Prostate gland (tissue), 2 donors: ENCODE data around the gene CD300E. TPM values are rescaled to one million over a fixed set of nuclear protein-coding genes. Genes with fewer than 3 reads are reported as not detected.
"Not testable (repeated sequence)": the region's sequence is repeated elsewhere in the genome, so short reads cannot be mapped to it uniquely, and the experiment has no call there.

Source experiments
- DNase-seq: peaks from one replicate; pipeline ENCODE4 v3.0.0-alpha.2; 2019; ENCODE audit warnings: low spot score
- H3K27ac ChIP-seq, 2 donors: fragments of 200-600 bp; sonication (generic); 2 replicates each; pipeline ENCODE4 v1.5.1; 2017 to 2019
- H3K27me3 ChIP-seq: fragments of 200-600 bp; sonication (generic); replicated peaks from 2 replicates; pipeline ENCODE4 v1.5.1; 2019; ENCODE audit not compliant: insufficient read depth
- H3K36me3 ChIP-seq, 2 donors: fragments of 200-600 bp; sonication (generic); 1 replicate in 1 of 2; 2 replicates in 1 of 2; pipeline versions ENCODE4 v1.5.1 to v1.8.1; 2017 to 2019
- H3K4me1 ChIP-seq: fragments of 200-600 bp; sonication (generic); replicated peaks from 2 replicates; pipeline ENCODE4 v1.5.1; 2019
- H3K4me3 ChIP-seq, 2 donors: fragments of 200-600 bp; sonication (generic); 2 replicates each; pipeline ENCODE4 v1.5.1; 2017 to 2019
- H3K9me3 ChIP-seq: fragments of 200-600 bp; sonication (generic); 2 replicates; pipeline ENCODE4 v1.5.1; 2017
- POLR2A ChIP-seq: fragments of 450-650 bp; IDR thresholded peaks from one replicate; pipeline ENCODE4 v1.6.1; 2016; ENCODE audit warnings: antibody characterized with exemption, mild to moderate bottlenecking
- POLR2AphosphoS5 ChIP-seq: sonication (generic); formaldehyde crosslinking; IDR thresholded peaks from one replicate; pipeline ENCODE4 v1.6.1; 2017; ENCODE audit warnings: antibody characterized with exemption
- WGBS: methylation state at CpG from one replicate; pipeline ENCODE4 v1.1.5; 2018; 5-methylcytosine and 5-hydroxymethylcytosine counted together
- intact Hi-C: fragments of 100-400 bp; cut with DNase I; formaldehyde crosslinking; loops from one replicate; pipeline ENCODE4 v1.14.2; 2022
- total RNA-seq, 2 donors: library from RNA; depleted of rRNA; stranded (reverse); fragments of >200 nt; gene quantifications; one replicate each; pipeline ENCODE4 v1.1.0, GENCODE V29; 2016
- TF ChIP-seq, protein P1 (sequence below), 4 experiments: fragments of 200-600 bp in 2 of 4; fragments of 450-650 bp in 2 of 4; sonication (generic) in 2 of 4; IDR thresholded peaks; 1 replicate in 3 of 4; 2 replicates in 1 of 4; pipeline ENCODE4 v1.5.1; 2016 to 2019; ENCODE audit warnings: antibody characterized with exemption in 4 of 4, mild to moderate bottlenecking in 2 of 4, moderate library complexity in 2 of 4

The CD300E gene
- total RNA-seq, 2 donors from 2014 or later: 0.45 TPM; not detected in 1

DNA sequence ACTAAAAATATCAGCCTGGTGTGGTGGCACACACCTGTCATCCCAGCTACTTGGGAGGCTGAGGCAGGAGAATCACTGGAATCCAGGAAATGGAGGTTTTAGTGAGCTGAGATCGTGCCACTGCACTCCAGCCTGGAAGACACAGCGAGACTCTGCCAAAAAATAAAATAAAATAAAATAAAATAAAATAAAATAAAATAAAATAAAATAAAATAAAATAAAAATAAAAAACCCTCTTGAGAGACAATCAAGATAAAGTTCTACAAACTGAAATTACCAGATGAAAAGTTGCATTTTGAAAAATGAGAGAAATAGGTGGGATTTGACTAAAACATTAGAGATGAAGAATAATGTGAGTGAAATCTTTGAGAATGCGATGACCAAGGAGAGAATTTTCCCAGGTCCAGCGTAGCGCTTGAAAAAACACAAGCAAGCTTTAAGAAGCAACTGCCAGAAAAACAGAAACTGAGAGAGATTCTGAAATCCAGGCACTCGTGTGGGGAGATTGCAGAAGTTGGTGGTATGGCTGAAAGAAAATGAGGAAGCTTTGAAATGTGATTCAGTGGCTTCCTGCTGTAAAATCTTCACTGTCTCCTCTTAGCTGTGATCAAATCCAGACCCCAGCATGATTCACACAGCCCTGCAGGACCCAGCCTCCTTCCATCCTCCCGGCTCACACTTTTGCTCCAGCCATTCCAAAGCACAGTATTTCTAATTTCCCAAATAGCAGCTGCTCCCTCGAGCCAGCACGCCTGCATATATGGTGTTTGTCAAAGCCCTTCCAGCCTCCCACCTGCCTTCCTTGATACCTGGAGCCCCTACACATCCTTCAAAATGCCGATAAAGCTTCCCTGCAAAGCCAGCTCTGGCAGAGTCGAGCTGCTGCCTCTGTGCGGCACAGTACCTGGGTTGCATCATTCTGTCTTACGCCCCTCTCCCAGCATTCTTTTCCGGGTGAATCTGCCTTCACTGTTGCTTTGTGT lies 8.2 kb upstream of the CD300E start:
- 36% methylated on average over 14 of the region's 14 CpGs for WGBS
- TF ChIP-seq POLR2A (no peak), POLR2AphosphoS5 (no peak)
- TF ChIP-seq, protein P1, sequence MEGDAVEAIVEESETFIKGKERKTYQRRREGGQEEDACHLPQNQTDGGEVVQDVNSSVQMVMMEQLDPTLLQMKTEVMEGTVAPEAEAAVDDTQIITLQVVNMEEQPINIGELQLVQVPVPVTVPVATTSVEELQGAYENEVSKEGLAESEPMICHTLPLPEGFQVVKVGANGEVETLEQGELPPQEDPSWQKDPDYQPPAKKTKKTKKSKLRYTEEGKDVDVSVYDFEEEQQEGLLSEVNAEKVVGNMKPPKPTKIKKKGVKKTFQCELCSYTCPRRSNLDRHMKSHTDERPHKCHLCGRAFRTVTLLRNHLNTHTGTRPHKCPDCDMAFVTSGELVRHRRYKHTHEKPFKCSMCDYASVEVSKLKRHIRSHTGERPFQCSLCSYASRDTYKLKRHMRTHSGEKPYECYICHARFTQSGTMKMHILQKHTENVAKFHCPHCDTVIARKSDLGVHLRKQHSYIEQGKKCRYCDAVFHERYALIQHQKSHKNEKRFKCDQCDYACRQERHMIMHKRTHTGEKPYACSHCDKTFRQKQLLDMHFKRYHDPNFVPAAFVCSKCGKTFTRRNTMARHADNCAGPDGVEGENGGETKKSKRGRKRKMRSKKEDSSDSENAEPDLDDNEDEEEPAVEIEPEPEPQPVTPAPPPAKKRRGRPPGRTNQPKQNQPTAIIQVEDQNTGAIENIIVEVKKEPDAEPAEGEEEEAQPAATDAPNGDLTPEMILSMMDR (IDR thresholded peaks at IDR 0.05): no peak
- Histone ChIP-seq H3K4me1 (no peaks in the 10 kb centered on the region), H3K27me3 (no peaks in the 10 kb centered on the region), H3K36me3 (no peaks in the 10 kb centered on the region), H3K9me3 (no peaks in the 10 kb centered on the region), H3K4me3 (no peak overlapping the region), H3K27ac (no peak overlapping the region)
- no peak for DNase-seq
- intact Hi-C loops: no loop called here

DNA sequence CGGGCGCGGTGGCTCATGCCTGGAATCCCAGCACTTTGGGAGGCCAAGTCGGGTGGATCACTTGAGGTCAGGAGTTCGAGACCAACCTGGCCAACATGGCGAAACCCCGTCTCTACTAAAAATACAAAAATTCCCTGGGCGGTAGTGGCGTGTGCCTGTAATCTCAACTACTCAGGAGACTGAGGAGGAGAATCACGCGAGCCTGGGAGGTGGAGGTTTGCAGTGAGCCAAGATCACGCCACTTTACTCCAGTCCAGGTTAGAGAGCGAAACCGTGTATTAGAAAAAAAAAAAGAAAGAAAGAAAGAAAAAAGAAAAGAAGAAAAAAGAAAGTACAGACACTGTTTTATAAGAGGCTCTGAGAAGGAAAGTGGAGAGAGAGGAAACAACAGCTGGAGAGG lies 6.7 kb upstream of the CD300E start:
- DNase-seq, H3K4me3 ChIP-seq, intact Hi-C loops, H3K4me1 ChIP-seq, H3K27ac ChIP-seq, H3K9me3 ChIP-seq, H3K27me3 ChIP-seq, H3K36me3 ChIP-seq: not testable (repeated sequence)
- WGBS: 78% methylated on average over 14 of the region's 14 CpGs

DNA sequence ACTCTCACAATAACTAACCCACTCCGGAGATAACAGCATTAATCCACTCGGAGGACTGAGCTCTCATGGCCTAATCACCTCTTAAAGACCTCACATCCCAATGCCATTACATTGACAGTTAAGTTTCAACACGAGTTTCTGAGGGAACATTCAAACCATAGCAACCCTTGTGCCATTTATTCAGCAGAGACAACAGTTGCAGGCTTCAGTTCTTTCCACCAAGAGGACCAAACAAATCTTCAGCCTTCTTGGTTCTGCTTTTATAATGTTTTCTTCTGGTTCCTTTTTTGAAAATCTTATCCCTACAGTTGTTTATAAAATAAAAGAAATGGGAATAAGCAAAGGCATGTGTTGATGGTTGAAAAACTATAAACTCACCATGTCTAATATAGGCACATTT lies 2.1 kb upstream of the CD300E start:
- H3K36me3 ChIP-seq: no peaks in the 10 kb centered on the region
- 68% methylated on average over 3 of the region's 3 CpGs for WGBS
- H3K4me1 ChIP-seq: no peaks in the 10 kb centered on the region
- intact Hi-C loops: no loop called here
- no peak overlapping the region for H3K4me3 ChIP-seq
- no peak for DNase-seq
- H3K27me3 ChIP-seq: no peaks in the 10 kb centered on the region
- no peaks in the 10 kb centered on the region for H3K9me3 ChIP-seq
- TF ChIP-seq POLR2A: no peak
- TF ChIP-seq, protein P1 (IDR thresholded peaks at IDR 0.05): no peak
- no peak for TF ChIP-seq POLR2AphosphoS5
- no peak overlapping the region for H3K27ac ChIP-seq

DNA sequence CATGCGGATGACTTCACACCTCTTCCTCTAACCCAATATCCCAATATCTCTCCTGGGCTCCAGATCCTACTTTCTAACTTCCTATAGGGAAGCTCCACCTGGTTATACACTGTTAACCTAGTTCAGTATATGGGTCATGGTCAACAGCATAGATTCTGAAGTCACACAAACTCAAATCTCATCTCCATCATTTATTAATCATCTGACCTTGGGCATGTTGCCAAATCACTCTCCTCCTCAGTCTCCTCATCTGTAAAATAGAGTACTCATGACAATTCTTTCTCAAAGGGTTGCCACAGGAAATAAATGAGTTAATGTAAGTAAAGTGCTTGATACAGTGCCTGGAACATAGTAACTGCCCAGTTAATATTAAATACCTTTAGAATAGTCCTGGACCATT lies 593 bp upstream of the CD300E start:
- WGBS: 96% methylated on average over 1 of the region's 1 CpG

DNA sequence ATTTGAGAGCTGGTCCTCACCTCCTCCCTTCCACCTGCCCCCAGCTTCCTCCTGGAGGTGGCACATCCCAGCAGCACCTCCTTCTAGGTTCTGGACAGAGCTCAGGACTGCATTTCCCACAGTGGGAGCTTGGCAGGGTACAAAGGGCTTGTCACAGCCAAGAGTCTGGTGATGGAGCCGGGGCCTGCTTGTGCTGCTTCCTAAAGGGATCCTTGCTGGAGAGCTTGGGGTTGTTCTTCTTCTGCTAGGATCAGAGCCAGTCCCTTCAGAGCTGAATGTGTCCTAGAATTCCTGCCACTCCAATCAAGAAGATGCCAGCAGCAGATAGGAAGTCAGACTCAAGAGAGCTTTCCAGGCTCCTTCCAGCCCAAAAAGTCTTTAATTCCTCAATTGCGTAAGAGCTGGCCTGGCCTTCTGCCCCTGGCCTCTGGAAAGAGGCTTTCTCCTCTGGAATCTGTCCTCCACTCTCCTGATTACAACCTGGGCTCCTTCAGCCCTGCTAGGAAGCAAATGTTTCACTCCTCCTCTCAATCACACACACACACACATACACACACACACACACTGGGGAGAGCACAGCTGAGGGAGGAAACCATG lies 4.4 kb downstream of the CD300E start:
- H3K36me3 ChIP-seq: no peaks in the 10 kb centered on the region
- H3K9me3 ChIP-seq: no peaks in the 10 kb centered on the region
- WGBS: 49% methylated on average over 2 of the region's 2 CpGs
- no peak overlapping the region for H3K4me3 ChIP-seq
- DNase-seq: no peak
- intact Hi-C loops: no loop called here
- H3K27ac ChIP-seq: no peak overlapping the region
- TF ChIP-seq POLR2AphosphoS5 (no peak), POLR2A (no peak)
- TF ChIP-seq, protein P1 (IDR thresholded peaks at IDR 0.05): no peak
- no peaks in the 10 kb centered on the region for H3K4me1 ChIP-seq
- no peaks in the 10 kb centered on the region for H3K27me3 ChIP-seq

More for the DNA sequence above, 593 bp upstream of the CD300E start:
- TF ChIP-seq, protein P1 (IDR thresholded peaks at IDR 0.05): no peak
- TF ChIP-seq POLR2A: no peak
- TF ChIP-seq POLR2AphosphoS5: no peak
- DNase-seq: no peak
- intact Hi-C loops: no loop called here
- H3K9me3 ChIP-seq: no peaks in the 10 kb centered on the region
- no peak overlapping the region for H3K4me3 ChIP-seq
- H3K4me1 ChIP-seq: no peaks in the 10 kb centered on the region
- no peak overlapping the region for H3K27ac ChIP-seq
- no peaks in the 10 kb centered on the region for H3K36me3 ChIP-seq
- no peaks in the 10 kb centered on the region for H3K27me3 ChIP-seq
